ENCODE data around the gene RNF212. TPM values are rescaled to one million over a fixed set of nuclear protein-coding genes. Genes with fewer than 3 reads are reported as not detected.

The RNF212 gene
- total and polyA plus RNA-seq, 9 of the 15 experiments (the other 6 are each of a cell fraction or from before 2014, with no cell fraction given), result 0.04 TPM; not detected in 8

DNA sequence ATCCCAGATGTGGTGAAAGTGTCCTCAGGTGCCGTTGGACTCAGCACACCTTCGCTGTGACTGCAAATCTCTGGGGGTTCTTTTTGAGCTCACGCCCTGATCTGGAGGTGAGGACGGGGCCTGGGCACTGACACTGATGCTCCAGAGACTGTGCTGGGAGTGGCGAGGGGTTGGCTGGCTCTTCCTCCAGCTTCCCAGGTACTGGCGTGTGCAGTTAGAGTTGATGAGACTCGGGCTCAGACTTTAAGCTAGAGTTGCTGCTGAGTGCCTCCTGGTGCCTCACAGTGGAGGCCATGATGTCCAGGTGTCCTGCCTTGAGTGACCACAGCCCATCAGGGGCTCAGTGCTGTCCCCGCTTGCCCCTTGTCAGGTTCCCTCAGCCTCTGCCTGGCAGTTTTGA lies 42.7 kb upstream of the RNF212 start:
- TF ChIP-seq ZSCAN32 (CRISPR knock-in tag; IDR thresholded peaks at IDR 0.05) (no peak), NBN (IDR thresholded peaks at IDR 0.05; ENCODE audit: low read depth) (no peak), MBD2 (IDR thresholded peaks at IDR 0.05; ENCODE audit: borderline replicate concordance, low read depth) (no peak), ZNF512 (tag; IDR thresholded peaks at IDR 0.05) (no peak), CHD1 (IDR thresholded peaks at IDR 0.05; ENCODE audit: low read length) (no peak), MCM3 (IDR thresholded peaks at IDR 0.05) (no peak), NFIC (IDR thresholded peaks at IDR 0.05) (no peak)
- Histone ChIP-seq H3K9me1 (ENCODE audit: control insufficient read depth, insufficient read depth, low read length) (no peaks in the 10 kb centered on the region), H3K79me2 (ENCODE audit: control insufficient read depth, insufficient read depth, low read length) (no peaks in the 10 kb centered on the region), H3K4me3 (no peak overlapping the region), H3K27ac (ENCODE audit: extremely low read depth, low read depth, low read length) (no peak overlapping the region), H2AFZ (ENCODE audit: low read depth, low read length) (no peak overlapping the region), H3K9me3 (replicated peaks; ENCODE audit: control insufficient read depth, insufficient read depth, low read depth, low read length) (no peaks in the 10 kb centered on the region; the same call in 1 of the 2 replicates), H3K4me1 (replicated peaks in 1 of 2; ENCODE audit: control insufficient read depth in 2 of 2, insufficient read depth in 2 of 2, low read length in 2 of 2) (peaks cover 0 to 4% of the 10 kb centered on the region in 2 experiments; a peak in 2 of 5 replicates), H3K36me3 (ENCODE audit: control insufficient read depth, insufficient read depth, low read length) (no peaks in the 10 kb centered on the region), H3K27me3 (ENCODE audit: control insufficient read depth in 2 of 2, insufficient read depth in 2 of 2, low read length in 2 of 2) (peaks cover 23 to 39% of the 10 kb centered on the region in 2 experiments; a peak in 4 of 5 replicates), H3K9ac (ENCODE audit: insufficient read depth in 1 of 2, low read depth in 2 of 2, low read length in 2 of 2) (no peak overlapping the region), H4K20me1 (replicated peaks; ENCODE audit: control insufficient read depth, insufficient read depth, low read length) (no peaks in the 10 kb centered on the region), H3K4me2 (ENCODE audit: insufficient read depth, low read length) (no peak overlapping the region)
- intact Hi-C loops (cut with micrococcal nuclease), result no loop called here
- ChIA-PET POLR2A (interaction anchor here (0.6 kb wide), 1 partner anchor 74 kb away, joined by 3 read pairs; no protein-coding TSS in a partner anchor), CTCF (ENCODE audit: low intra/inter-chr PET ratio) (no interaction called here)
- ATAC-seq (no peak), FAIRE-seq (no peak), DNase-seq (ENCODE audit: extremely low read depth in 1 of 4, low spot score in 3 of 4) (no peak)
- in situ Hi-C loops (cut with MboI), result no loop called here
- 3% methylated on average over 8 of the region's 8 CpGs for WGBS (ENCODE audit: insufficient coverage, low coverage, missing lambda C conversion rate)
- BruUV-seq (replicated peaks), result no TSS peak

Data from K562 (cell line).